ENCODE measurements around the gene BATF3.
"Not testable (repeated sequence)": the region's sequence is repeated elsewhere in the genome, so short reads cannot be mapped to it uniquely, and the experiment has no call there.

Gene BATF3

GRCh38 chr1:212655668-212656440 is 43.8 kb downstream of the BATF3 start:
- no peak for FAIRE-seq

- no peak for FAIRE-seq
Observed at GRCh38 chr1:212652609-212653008, 47.0 kb downstream of the BATF3 start.

- FAIRE-seq, result no peak
Observed at GRCh38 chr1:212651977-212652376, 47.7 kb downstream of the BATF3 start.

GRCh38 chr1:212651521-212651920 is 48.1 kb downstream of the BATF3 start:
- no peak for FAIRE-seq

- no peak for FAIRE-seq
Observed at GRCh38 chr1:212650228-212650627, 49.4 kb downstream of the BATF3 start.

GRCh38 chr1:212649020-212649419 is 50.6 kb downstream of the BATF3 start:
- FAIRE-seq, result no peak

- no peak for FAIRE-seq
Observed at GRCh38 chr1:212648431-212648830, 51.2 kb downstream of the BATF3 start.

GRCh38 chr1:212647004-212647403 is 52.6 kb downstream of the BATF3 start:
- no peak for FAIRE-seq

- no peak for FAIRE-seq
Observed at GRCh38 chr1:212646588-212646987, 53.1 kb downstream of the BATF3 start.

- no peak for FAIRE-seq
Observed at GRCh38 chr1:212645546-212646543, 53.8 kb downstream of the BATF3 start.

GRCh38 chr1:212644866-212645545 is 54.6 kb downstream of the BATF3 start:
- no peak for FAIRE-seq

GRCh38 chr1:212643877-212644276 is 55.8 kb downstream of the BATF3 start:
- FAIRE-seq, result no peak

GRCh38 chr1:212641956-212642355 is 57.7 kb downstream of the BATF3 start:
- FAIRE-seq, result no peak

GRCh38 chr1:212640223-212640878 is 59.3 kb downstream of the BATF3 start:
- FAIRE-seq, result no peak

GRCh38 chr1:212639524-212639923 is 60.1 kb downstream of the BATF3 start:
- not testable (repeated sequence) for FAIRE-seq

- no peak for FAIRE-seq
Observed at GRCh38 chr1:212638492-212639151, 61.0 kb downstream of the BATF3 start.

- FAIRE-seq, result no peak
Observed at GRCh38 chr1:212637902-212638301, 61.7 kb downstream of the BATF3 start.
